KBM-7 (cell line): ENCODE data around the gene TCF7L1.
"Not testable (repeated sequence)": the region's sequence is repeated elsewhere in the genome, so short reads cannot be mapped to it uniquely, and the experiment has no call there.

Source experiments
- DNase-seq: peaks from one replicate; pipeline ENCODE4 v3.0.0-alpha.2; 2015
- in situ Hi-C: fragments of 300-500 bp; cut with MboI; formaldehyde crosslinking; loops from 2 replicates; pipeline ENCODE4 v1.14.3; 2020; ENCODE audit warnings: low sequenced_read_pairs, low pct_unique_long_range_greater_than_20kb, mixed read lengths

The TCF7L1 gene

GRCh38 chr2:85179541-85179940 is 46.3 kb downstream of the TCF7L1 start:
- in situ Hi-C loops: no loop called here

GRCh38 chr2:85180322-85181133 is 47.3 kb downstream of the TCF7L1 start:
- in situ Hi-C loops: no loop called here
- DNase-seq: no peak

More at GRCh38 chr2:85179541-85179940, 46.3 kb downstream of the TCF7L1 start:
- no peak for DNase-seq

DNA sequence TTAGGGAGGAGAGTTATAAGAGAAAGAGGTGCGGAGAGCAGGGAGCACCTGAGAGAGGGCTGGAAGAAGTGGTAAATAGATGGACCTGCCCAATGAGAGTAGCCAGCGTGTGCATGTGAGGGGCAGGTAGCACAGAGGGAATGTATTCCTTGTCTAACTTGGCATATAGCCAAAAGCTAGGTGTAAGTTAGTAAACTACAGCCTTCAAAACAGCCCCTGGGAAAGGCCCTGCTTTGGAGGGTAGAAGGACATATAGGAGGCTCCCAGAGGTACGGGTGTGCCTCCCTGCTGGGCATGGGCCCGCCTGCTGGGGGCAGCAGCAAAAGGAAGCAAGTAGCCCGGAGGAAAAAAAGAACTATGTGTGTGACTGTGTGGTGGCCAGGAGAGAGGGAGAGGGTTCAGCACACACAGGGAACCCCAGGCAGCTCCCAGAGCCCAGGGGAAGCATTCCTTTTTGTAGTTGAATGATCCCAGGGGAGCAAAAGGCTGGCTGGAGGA is 48.0 kb downstream of the TCF7L1 start:
- in situ Hi-C loops: no loop called here
- no peak for DNase-seq

- no peak for DNase-seq
- in situ Hi-C loops: no loop called here
These were observed 48.8 kb downstream of the TCF7L1 start for GRCh38 chr2:85181844-85182456.

DNA sequence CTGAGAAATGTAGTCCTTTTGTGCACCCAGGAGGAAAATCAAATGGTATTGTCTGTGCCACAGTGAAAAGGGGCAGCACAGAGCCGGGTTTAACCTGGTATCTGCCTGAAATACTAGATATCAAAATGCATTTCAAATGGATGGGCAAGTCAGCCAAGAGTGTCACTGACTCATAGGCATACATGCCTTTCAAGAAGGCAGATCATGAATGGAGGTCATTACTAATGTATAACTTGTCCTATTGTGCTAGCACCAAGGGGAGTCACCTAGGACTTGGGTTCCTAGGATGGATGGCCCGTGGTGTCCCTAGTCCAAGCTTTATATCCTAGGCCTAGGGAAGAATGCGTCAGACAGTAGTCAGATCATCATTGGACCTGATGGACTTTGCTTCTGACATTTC is 49.9 kb downstream of the TCF7L1 start:
- no peak for DNase-seq
- in situ Hi-C loops: no loop called here

- no peak for DNase-seq
- in situ Hi-C loops: no loop called here
These were observed 50.3 kb downstream of the TCF7L1 start for GRCh38 chr2:85183479-85183878.

DNA sequence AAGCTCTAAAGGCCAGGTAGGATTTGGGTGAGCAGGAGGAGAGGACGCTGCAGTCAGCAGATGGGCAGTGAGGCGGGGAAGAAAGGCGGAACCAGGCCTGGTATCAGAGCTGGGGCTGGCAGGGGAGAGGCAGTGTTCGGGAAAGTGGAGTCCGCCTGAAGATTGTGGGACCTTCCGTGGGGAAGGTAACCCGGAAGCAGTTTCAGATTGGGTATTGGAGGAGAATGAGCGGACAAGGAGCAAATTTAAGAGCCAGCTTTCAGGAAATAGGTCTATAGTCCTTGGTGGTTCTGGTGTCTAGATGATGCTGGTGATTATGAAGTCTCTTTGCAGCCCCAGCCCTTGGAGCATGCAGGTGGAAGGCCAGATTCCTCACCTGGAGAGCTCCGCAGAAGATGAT is 51.0 kb downstream of the TCF7L1 start:
- in situ Hi-C loops: no loop called here
- DNase-seq: no peak

- no peak for DNase-seq
- in situ Hi-C loops: no loop called here
These were observed 51.8 kb downstream of the TCF7L1 start for GRCh38 chr2:85184990-85185389.

DNA sequence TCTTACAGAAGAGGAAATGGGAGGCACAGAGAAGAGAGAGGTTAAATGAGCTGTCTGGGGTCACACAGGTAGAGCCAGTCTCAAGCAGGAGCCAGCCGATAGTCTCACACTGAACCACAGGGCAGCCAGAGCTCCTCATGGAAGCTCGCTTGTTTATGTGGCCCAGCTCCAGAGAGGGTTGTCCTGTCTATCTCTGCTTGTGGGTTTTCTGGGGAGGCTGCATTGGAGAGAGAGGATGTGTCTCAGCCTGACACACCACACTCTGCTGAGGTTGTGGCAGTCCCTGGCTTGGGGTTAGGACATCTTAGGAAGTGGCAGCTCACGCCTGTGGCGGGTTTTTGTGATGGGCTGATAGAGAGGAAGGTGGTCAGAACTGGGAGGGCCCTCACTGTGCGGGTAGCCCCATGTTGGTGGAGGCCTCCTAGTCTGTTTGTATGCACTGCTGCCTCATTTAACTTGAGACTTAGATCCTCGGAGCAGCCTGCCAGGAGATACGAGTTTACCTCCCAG is 52.3 kb downstream of the TCF7L1 start:
- in situ Hi-C loops: no loop called here
- no peak for DNase-seq

DNA sequence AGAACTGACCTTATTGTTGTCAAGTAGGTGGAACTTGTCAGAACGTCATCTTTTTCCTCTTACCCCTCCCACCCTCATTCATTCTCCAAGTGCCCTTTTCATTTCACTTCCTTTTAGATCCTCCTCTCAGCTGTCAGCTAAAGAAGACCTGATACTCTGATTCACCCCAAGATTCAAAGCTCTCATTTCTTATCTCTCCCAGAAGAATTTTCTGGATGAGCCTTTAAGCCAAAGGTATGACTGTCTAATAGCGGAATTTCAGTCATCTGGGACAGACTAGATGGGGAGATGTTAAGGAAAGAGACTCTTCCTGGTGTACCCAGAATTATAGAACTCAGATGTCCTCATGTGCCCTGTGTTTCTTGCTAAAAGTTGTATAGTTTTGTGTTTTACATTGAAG is 53.9 kb downstream of the TCF7L1 start:
- in situ Hi-C loops: no loop called here
- no peak for DNase-seq

GRCh38 chr2:85188852-85189251 is 55.7 kb downstream of the TCF7L1 start:
- in situ Hi-C loops: no loop called here
- no peak for DNase-seq

- in situ Hi-C loops: no loop called here
- no peak for DNase-seq
These were observed 56.5 kb downstream of the TCF7L1 start for GRCh38 chr2:85189606-85190270.

DNA sequence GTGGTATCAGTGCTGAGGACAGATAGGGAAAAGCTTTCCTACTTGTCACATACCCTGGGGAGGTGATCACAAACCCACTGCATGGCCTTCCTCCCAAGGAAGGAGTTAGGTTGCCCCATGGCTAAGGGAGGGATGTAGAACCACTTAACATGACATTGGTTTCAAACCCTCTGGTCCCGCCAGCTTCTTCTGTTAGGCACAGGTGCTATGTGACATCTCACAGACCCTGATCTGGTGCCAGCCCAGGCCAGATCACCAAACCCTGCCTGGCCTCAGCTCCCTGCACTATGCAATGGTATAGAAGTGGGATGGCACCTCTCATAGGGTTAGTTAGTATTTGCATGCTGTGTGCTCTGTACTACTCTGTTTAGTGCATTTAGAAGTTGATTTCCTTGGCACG is 58.0 kb downstream of the TCF7L1 start:
- DNase-seq: no peak
- in situ Hi-C loops: no loop called here

DNA sequence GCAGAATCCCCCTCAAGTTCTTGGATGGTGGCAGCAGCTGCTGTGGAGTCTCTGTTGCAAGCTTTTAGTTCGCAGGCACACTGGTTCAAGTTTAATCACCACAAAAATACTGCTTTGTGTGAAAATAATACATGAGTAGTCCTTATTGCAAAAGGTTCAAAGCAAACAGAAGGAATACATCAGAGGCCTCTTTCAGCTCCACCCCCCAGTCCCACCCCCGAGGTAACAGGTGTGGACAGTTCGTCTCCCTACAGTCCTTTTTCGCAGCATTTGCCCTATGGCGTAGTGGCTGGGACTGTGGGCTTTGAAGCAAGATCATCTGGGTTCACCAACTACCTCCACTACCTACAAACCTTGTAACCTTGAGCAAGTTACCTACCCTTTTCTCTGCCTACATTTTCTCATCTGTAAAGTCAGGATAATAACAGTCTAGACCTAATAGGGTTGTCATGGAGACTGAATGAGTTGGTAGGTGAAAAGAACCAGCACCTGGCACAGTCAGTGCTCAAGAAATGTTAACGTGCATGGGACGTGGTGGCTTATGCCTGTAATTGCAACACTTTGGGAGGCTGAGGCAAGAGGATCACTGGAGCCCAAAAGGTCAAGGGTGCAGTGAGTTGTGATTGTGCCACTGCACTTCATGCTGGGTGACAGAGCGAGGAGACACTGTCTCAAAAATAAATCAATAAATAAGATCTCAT is 61.7 kb downstream of the TCF7L1 start:
- in situ Hi-C loops: no loop called here
- DNase-seq: no peak

GRCh38 chr2:85195956-85196355 is 62.8 kb downstream of the TCF7L1 start:
- no peak for DNase-seq
- in situ Hi-C loops: no loop called here

GRCh38 chr2:85199698-85200097 is 66.5 kb downstream of the TCF7L1 start:
- in situ Hi-C loops: no loop called here

DNA sequence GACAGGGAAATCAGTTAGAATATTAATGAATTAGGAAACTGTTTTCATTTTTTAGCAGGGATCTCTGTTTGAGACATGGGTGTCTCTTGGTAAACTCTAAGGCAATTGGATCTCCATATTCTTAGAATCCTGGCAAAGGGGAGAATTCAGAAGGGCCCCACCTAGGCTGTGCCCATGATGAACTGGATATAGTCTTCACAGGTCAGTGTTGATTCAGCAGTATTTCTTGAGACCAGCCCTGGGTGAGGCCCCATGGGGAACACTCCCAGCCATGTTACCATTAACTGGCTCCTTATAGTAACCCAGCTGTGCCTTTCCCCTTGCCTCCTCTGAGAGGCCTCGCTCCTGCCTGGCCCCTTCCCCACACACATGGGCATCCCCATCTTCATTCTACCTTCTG is 76.7 kb downstream of the TCF7L1 start:
- in situ Hi-C loops: no loop called here
- DNase-seq: no peak

More at GRCh38 chr2:85199698-85200097, 66.5 kb downstream of the TCF7L1 start:
- DNase-seq: no peak

GRCh38 chr2:85210511-85210910 is 77.3 kb downstream of the TCF7L1 start:
- in situ Hi-C loops: no loop called here
- no peak for DNase-seq

DNA sequence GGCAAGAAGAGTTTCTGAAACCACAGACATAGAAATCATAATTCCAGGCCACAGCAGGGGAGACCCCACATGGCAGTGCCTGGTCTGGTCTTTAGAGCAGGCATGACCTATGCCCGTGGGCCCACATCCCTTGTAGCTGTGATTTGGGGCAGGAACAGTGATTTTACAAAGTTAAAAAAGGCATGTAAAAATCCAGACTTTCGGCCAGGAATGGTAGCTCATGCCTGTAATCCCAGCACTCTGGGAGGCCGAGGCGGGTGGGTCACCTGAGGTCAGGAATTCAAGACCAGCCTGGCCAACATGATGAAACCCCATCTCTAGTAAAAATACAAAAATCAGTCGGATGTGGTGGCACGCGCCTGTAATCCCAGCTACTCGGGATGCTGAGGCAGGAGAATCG is 78.4 kb downstream of the TCF7L1 start:
- DNase-seq, in situ Hi-C loops: not testable (repeated sequence)
